ENCODE data around the gene POLR1C. TPM values are rescaled to one million over a fixed set of nuclear protein-coding genes. Genes with fewer than 3 reads are reported as not detected.

Gene POLR1C
- polyA plus RNA-seq, 3 donors from 2014 or later: 5.7 to 15.5 (median 7.3) TPM

- Mint-ChIP-seq H3K4me3 (peak overlapping the region; percentile 83 to 91 (median 84)), H3K36me3 (peaks cover 3 to 32% (median 15%) of the 10 kb centered on the region in 3 donors), H3K27ac (peak overlapping the region in 2 of 6 donors; percentile 71 to 76), H3K9me3 (no peaks in the 10 kb centered on the region), H3K27me3 (ENCODE audit: low read depth in 3 of 3) (peaks cover 12 to 17% (median 15%) of the 10 kb centered on the region in 3 donors), H3K4me1 (peaks cover 19 to 26% of the 10 kb centered on the region in 2 donors)
- DNase-seq: no peak
These were observed 8.3 kb upstream of the POLR1C start for GRCh38 chr6:43508481-43509141.

- peaks cover 22 to 27% of the 10 kb centered on the region in 2 donors for H3K4me1 Mint-ChIP-seq
- no peak for DNase-seq
- H3K9me3 Mint-ChIP-seq: no peaks in the 10 kb centered on the region
- H3K27me3 Mint-ChIP-seq (ENCODE audit: low read depth in 3 of 3): peaks cover 12 to 17% (median 15%) of the 10 kb centered on the region in 3 donors
- H3K36me3 Mint-ChIP-seq: peaks cover 0 to 32% (median 14%) of the 10 kb centered on the region in 3 donors
- H3K27ac Mint-ChIP-seq: peak overlapping the region in 5 of 6 donors; percentile 34 to 76 (median 64)
- H3K4me3 Mint-ChIP-seq: peak overlapping the region; percentile 83 to 91 (median 86)
These were observed 7.5 kb upstream of the POLR1C start for GRCh38 chr6:43509142-43509983.

- DNase-seq: peak; percentile 80 to 85 (median 83)
- Mint-ChIP-seq H3K27ac (peak within 1 kb of the TSS; percentile 34 to 77 (median 72)), H3K36me3 (peaks cover 3 to 32% (median 19%) of the 10 kb centered on the region in 3 donors), H3K4me3 (peak within 1 kb of the TSS; percentile 83 to 91 (median 86)), H3K9me3 (no peaks in the 10 kb centered on the region), H3K4me1 (peaks cover 26 to 27% of the 10 kb centered on the region in 2 donors), H3K27me3 (ENCODE audit: low read depth in 3 of 3) (peaks cover 12 to 16% (median 15%) of the 10 kb centered on the region in 3 donors)
These were observed 6.7 kb upstream of the POLR1C start, which contains the start of gene LRRC73 for GRCh38 chr6:43509984-43510826. LRRC73 (minus strand) TSS chr6:43510346; CDS start chr6:43509785, 561 bp downstream.

- no peak for DNase-seq
- no peaks in the 10 kb centered on the region for H3K9me3 Mint-ChIP-seq
- peak overlapping the region in 2 of 5 donors; percentile 21 to 60 for H3K4me3 Mint-ChIP-seq
- peaks cover 5 to 30% (median 20%) of the 10 kb centered on the region in 3 donors for H3K36me3 Mint-ChIP-seq
- peaks cover 12 to 18% (median 15%) of the 10 kb centered on the region in 3 donors for H3K27me3 Mint-ChIP-seq (ENCODE audit: low read depth in 3 of 3)
- peak overlapping the region in 1 of 6 donors; percentile 41 for H3K27ac Mint-ChIP-seq
- peaks cover 26 to 27% of the 10 kb centered on the region in 2 donors for H3K4me1 Mint-ChIP-seq
These were observed 6.1 kb upstream of the POLR1C start for GRCh38 chr6:43510827-43511163.

GRCh38 chr6:43511824-43512415 lies 5.0 kb upstream of the POLR1C start:
- Mint-ChIP-seq H3K4me1 (peaks cover 24 to 25% of the 10 kb centered on the region in 2 donors), H3K36me3 (peaks cover 5 to 24% (median 20%) of the 10 kb centered on the region in 3 donors), H3K27ac (peak overlapping the region in 3 of 6 donors; percentile 1 to 68 (median 40))

GRCh38 chr6:43515808-43516207 lies 1.1 kb upstream of the POLR1C start:
- H3K27me3 Mint-ChIP-seq (ENCODE audit: low read depth in 3 of 3): peaks cover 2 to 6% (median 5%) of the 10 kb centered on the region in 3 donors
- peaks cover 12 to 16% of the 10 kb centered on the region in 2 donors for H3K4me1 Mint-ChIP-seq
- H3K4me3 Mint-ChIP-seq: no peak overlapping the region
- peaks cover 6 to 28% (median 17%) of the 10 kb centered on the region in 3 donors for H3K36me3 Mint-ChIP-seq
- no peak for DNase-seq
- H3K27ac Mint-ChIP-seq: peak overlapping the region in 1 of 6 donors; percentile 60
- no peaks in the 10 kb centered on the region for H3K9me3 Mint-ChIP-seq

More at GRCh38 chr6:43511824-43512415, 5.0 kb upstream of the POLR1C start:
- DNase-seq: no peak
- no peaks in the 10 kb centered on the region for H3K9me3 Mint-ChIP-seq
- H3K27me3 Mint-ChIP-seq (ENCODE audit: low read depth in 3 of 3): peaks cover 13 to 18% (median 15%) of the 10 kb centered on the region in 3 donors
- H3K4me3 Mint-ChIP-seq: peak overlapping the region in 2 of 5 donors; percentile 21 to 26

GRCh38 chr6:43516367-43516696 lies 557 bp upstream of the POLR1C start:
- DNase-seq: no peak
- Mint-ChIP-seq H3K27me3 (ENCODE audit: low read depth in 3 of 3) (peaks cover 2 to 6% (median 5%) of the 10 kb centered on the region in 3 donors), H3K36me3 (peaks cover 11 to 31% (median 13%) of the 10 kb centered on the region in 3 donors), H3K27ac (no peak overlapping the region), H3K4me1 (peaks cover 11 to 16% of the 10 kb centered on the region in 2 donors), H3K9me3 (no peaks in the 10 kb centered on the region), H3K4me3 (no peak overlapping the region)

- Mint-ChIP-seq H3K4me1 (peaks cover 6 to 13% of the 10 kb centered on the region in 2 donors), H3K27me3 (ENCODE audit: low read depth in 3 of 3) (peaks cover 0 to 6% (median 3%) of the 10 kb centered on the region in 3 donors), H3K9me3 (no peaks in the 10 kb centered on the region), H3K36me3 (peaks cover 8 to 30% (median 11%) of the 10 kb centered on the region in 3 donors), H3K4me3 (no peak overlapping the region), H3K27ac (no peak overlapping the region)
- DNase-seq: no peak
These were observed 842 bp downstream of the POLR1C start for GRCh38 chr6:43517505-43518357.

- H3K4me1 Mint-ChIP-seq: no peaks in the 10 kb centered on the region
These were observed 3.2 kb downstream of the POLR1C start for GRCh38 chr6:43520097-43520496.

GRCh38 chr6:43521836-43522235 lies 4.9 kb downstream of the POLR1C start:
- H3K36me3 Mint-ChIP-seq: peaks cover 8 to 47% (median 21%) of the 10 kb centered on the region in 3 donors
- DNase-seq: no peak
- no peak overlapping the region for H3K4me3 Mint-ChIP-seq
- no peaks in the 10 kb centered on the region for H3K4me1 Mint-ChIP-seq
- H3K27me3 Mint-ChIP-seq (ENCODE audit: low read depth in 3 of 3): no peaks in the 10 kb centered on the region
- H3K9me3 Mint-ChIP-seq: no peaks in the 10 kb centered on the region
- no peak overlapping the region for H3K27ac Mint-ChIP-seq

More at GRCh38 chr6:43520097-43520496, 3.2 kb downstream of the POLR1C start:
- Mint-ChIP-seq H3K27me3 (ENCODE audit: low read depth in 3 of 3) (peaks cover 0 to 4% (median 3%) of the 10 kb centered on the region in 3 donors), H3K9me3 (no peaks in the 10 kb centered on the region), H3K27ac (no peak overlapping the region), H3K4me3 (no peak overlapping the region), H3K36me3 (peaks cover 6 to 35% (median 17%) of the 10 kb centered on the region in 3 donors)
- no peak for DNase-seq

GRCh38 chr6:43522547-43523261 lies 5.8 kb downstream of the POLR1C start:
- Mint-ChIP-seq H3K27me3 (ENCODE audit: low read depth in 3 of 3) (no peaks in the 10 kb centered on the region), H3K36me3 (peaks cover 11 to 54% (median 21%) of the 10 kb centered on the region in 3 donors), H3K4me1 (no peaks in the 10 kb centered on the region), H3K9me3 (no peaks in the 10 kb centered on the region), H3K4me3 (no peak overlapping the region), H3K27ac (no peak overlapping the region)
- DNase-seq: no peak

GRCh38 chr6:43523284-43523683 lies 6.4 kb downstream of the POLR1C start:
- peaks cover 16 to 58% (median 21%) of the 10 kb centered on the region in 3 donors for H3K36me3 Mint-ChIP-seq
- no peak for DNase-seq
- no peaks in the 10 kb centered on the region for H3K27me3 Mint-ChIP-seq (ENCODE audit: low read depth in 3 of 3)

More at GRCh38 chr6:43523284-43523683, 6.4 kb downstream of the POLR1C start:
- Mint-ChIP-seq H3K4me3 (no peak overlapping the region), H3K4me1 (no peaks in the 10 kb centered on the region), H3K9me3 (no peaks in the 10 kb centered on the region), H3K27ac (no peak overlapping the region)

All from immature natural killer cell (primary cell).